GM12878 (cell line): ENCODE measurements around the gene CLIP2. TPM values are rescaled to one million over a fixed set of nuclear protein-coding genes. Genes with fewer than 3 reads are reported as not detected.

Experiments used
- ATAC-seq: fragments of 200-7000 bp; cut with Tn5 transposase; 3 replicates; pipeline ENCODE4 v1.9.1; 2020; ENCODE audit warnings: mild to moderate bottlenecking, moderate library complexity
- BruUV-seq: library from RNA; stranded (reverse); fragments of 400-500 nt; replicated peaks from 2 replicates; lab custom pipeline; 2021; lab: Mats Ljungman, UMichigan
- CTCF ChIA-PET: fragments of 300-600 bp; sonication (Branson Sonifier 250); formaldehyde crosslinking; extraction: SDS; loops from one replicate; lab custom pipeline; 2021; ENCODE audit warnings: inconsistent platforms; lab: Yijun Ruan, JAX
- POLR2A ChIA-PET: fragments of 350-600 bp; formaldehyde crosslinking; extraction: SDS; loops from one replicate; lab custom pipeline; 2021; ENCODE audit warnings: inconsistent platforms; lab: Charles Lee
- RAD21 ChIA-PET: fragments of 300-600 bp; sonication (Branson Sonifier 250); formaldehyde crosslinking; loops from one replicate; lab custom pipeline; 2023; ENCODE audit warnings: antibody characterized with exemption; ENCODE audit not compliant: unreplicated experiment; lab: Charles Lee
- SMC1A ChIA-PET: fragments of 300-600 bp; sonication (Branson Sonifier 250); formaldehyde crosslinking; loops from one replicate; lab custom pipeline; 2023; ENCODE audit not compliant: unreplicated experiment, uncharacterized antibody; lab: Charles Lee
- DNase-seq: peaks from one replicate; pipeline ENCODE4 v3.0.0-alpha.2; 2011; ENCODE audit warnings: low read depth, low spot score
- FAIRE-seq: peaks from 3 replicates; lab custom pipeline; 2011; peaks lifted over from hg19 to GRCh38; lab: Jason Lieb, UNC
- H2AFZ ChIP-seq: 2 replicates; pipeline ENCODE4 v1.6.0; 2011; ENCODE audit warnings: low read depth, low read length, control low read depth; ENCODE audit not compliant: control insufficient read depth
- H3K27ac ChIP-seq: 2 replicates; pipeline ENCODE4 v1.5.1; 2011; ENCODE audit warnings: control low read depth; ENCODE audit not compliant: control insufficient read depth, insufficient read depth
- H3K27me3 ChIP-seq, 2 experiments: replicated peaks in 1 of 2; 2 replicates each; pipeline versions ENCODE4 v1.6.0 to v1.6.1; 2011; ENCODE audit warnings: low read length in 1 of 2; ENCODE audit not compliant: control insufficient read depth in 2 of 2, insufficient read depth in 2 of 2
- H3K36me3 ChIP-seq, 2 experiments: 2 replicates each; pipeline ENCODE4 v1.5.1; 2011; ENCODE audit warnings: low read length in 1 of 2; ENCODE audit not compliant: control insufficient read depth in 2 of 2, insufficient read depth in 2 of 2
- H3K4me1 ChIP-seq: 2 replicates; pipeline ENCODE4 v1.6.1; 2011; ENCODE audit warnings: mild to moderate bottlenecking, low read length, moderate library complexity, mixed read lengths; ENCODE audit not compliant: control insufficient read depth, insufficient read depth
- H3K4me2 ChIP-seq: 2 replicates; pipeline ENCODE4 v1.6.0; 2011; ENCODE audit warnings: control low read depth; ENCODE audit not compliant: control insufficient read depth, insufficient read depth
- H3K4me3 ChIP-seq: fragments of 200-600 bp; sonication (generic); 2 replicates; pipeline ENCODE4 v1.5.1; 2016
- H3K79me2 ChIP-seq: 2 replicates; pipeline ENCODE4 v1.6.0; 2011; ENCODE audit warnings: low read length; ENCODE audit not compliant: control insufficient read depth, insufficient read depth
- H3K9ac ChIP-seq: 2 replicates; pipeline ENCODE4 v1.8.0; 2011; ENCODE audit warnings: low read length, control low read depth, mixed read lengths; ENCODE audit not compliant: control insufficient read depth, insufficient read depth
- H3K9me3 ChIP-seq: replicated peaks from 3 replicates; pipeline ENCODE4 v1.5.1; 2011; ENCODE audit warnings: mild to moderate bottlenecking, low read length; ENCODE audit not compliant: control insufficient read depth, insufficient read depth
- H4K20me1 ChIP-seq: 2 replicates; pipeline ENCODE4 v1.6.0; 2011; ENCODE audit not compliant: control insufficient read depth, insufficient read depth
- POLR2AphosphoS5 ChIP-seq: IDR thresholded peaks from 2 replicates; pipeline ENCODE4 v1.6.1; 2011; ENCODE audit warnings: mild to moderate bottlenecking, low read length, inconsistent platforms
- WRNIP1 ChIP-seq: IDR thresholded peaks from 2 replicates; pipeline ENCODE4 v1.6.1; 2011; ENCODE audit warnings: low read depth, low read length, improper control_type of control experiment, borderline replicate concordance
- WGBS: methylation state at CpG from one replicate; pipeline ENCODE4 v1.1.6; 2016; ENCODE audit warnings: low lambda C conversion rate; ENCODE audit not compliant: insufficient replicate concordance, insufficient coverage; ENCODE audit errors: missing lambda C conversion rate; 5-methylcytosine and 5-hydroxymethylcytosine counted together
- in situ Hi-C: fragments of 300-500 bp; cut with MboI; formaldehyde crosslinking; loops from 9 replicates; pipeline ENCODE4 v1.14.3; 2018; ENCODE audit warnings: mixed read lengths
- intact Hi-C: fragments of 100-400 bp; cut with micrococcal nuclease; formaldehyde crosslinking; loops from one replicate; pipeline ENCODE4 v1.14.2; 2022; ENCODE audit not compliant: unreplicated experiment
- polyA plus RNA-seq, 11 experiments: library from polyadenylated mRNA; depleted of rRNA in 4 of 11; unstranded in 6 of 11; stranded (reverse) in 5 of 11; fragments of >200 nt; fragmentation: Nextera tagmentation in 4 of 11; fragmentation: Illumina TruSeq in 1 of 11; extraction: Ambion mirVana in 4 of 11; extraction: Trizol in 1 of 11; gene quantifications; 1 replicate in 1 of 11; 2 replicates in 10 of 11; pipeline versions ENCODE4 v1.2.1 to v1.2.3, GENCODE V29; 2011 to 2016; ENCODE audit warnings: inconsistent platforms in 2 of 11, missing spikeins in 2 of 11, low read depth in 1 of 11
- total RNA-seq, 4 experiments: library from RNA; depleted of rRNA in 3 of 4; stranded (reverse); fragments of >200 nt in 3 of 4; fragmentation: Illumina TruSeq in 1 of 4; extraction: Trizol in 1 of 4; gene quantifications; 2 replicates each; pipeline versions ENCODE4 v1.2.1 to v1.2.3, GENCODE V29; 2013 to 2021
- TF ChIP-seq, protein P1 (sequence below): fragments of 450-650 bp; IDR thresholded peaks from 2 replicates; pipeline ENCODE4 v1.6.1; 2017; ENCODE audit warnings: mild to moderate bottlenecking, low read depth, inconsistent platforms; ENCODE audit not compliant: poor library complexity, severe bottlenecking

Gene CLIP2
- total and polyA plus RNA-seq, 10 of the 15 experiments (the other 5 are each of a cell fraction or from before 2014, with no cell fraction given), result 0.26 to 56.3 (median 21.0) TPM

DNA sequence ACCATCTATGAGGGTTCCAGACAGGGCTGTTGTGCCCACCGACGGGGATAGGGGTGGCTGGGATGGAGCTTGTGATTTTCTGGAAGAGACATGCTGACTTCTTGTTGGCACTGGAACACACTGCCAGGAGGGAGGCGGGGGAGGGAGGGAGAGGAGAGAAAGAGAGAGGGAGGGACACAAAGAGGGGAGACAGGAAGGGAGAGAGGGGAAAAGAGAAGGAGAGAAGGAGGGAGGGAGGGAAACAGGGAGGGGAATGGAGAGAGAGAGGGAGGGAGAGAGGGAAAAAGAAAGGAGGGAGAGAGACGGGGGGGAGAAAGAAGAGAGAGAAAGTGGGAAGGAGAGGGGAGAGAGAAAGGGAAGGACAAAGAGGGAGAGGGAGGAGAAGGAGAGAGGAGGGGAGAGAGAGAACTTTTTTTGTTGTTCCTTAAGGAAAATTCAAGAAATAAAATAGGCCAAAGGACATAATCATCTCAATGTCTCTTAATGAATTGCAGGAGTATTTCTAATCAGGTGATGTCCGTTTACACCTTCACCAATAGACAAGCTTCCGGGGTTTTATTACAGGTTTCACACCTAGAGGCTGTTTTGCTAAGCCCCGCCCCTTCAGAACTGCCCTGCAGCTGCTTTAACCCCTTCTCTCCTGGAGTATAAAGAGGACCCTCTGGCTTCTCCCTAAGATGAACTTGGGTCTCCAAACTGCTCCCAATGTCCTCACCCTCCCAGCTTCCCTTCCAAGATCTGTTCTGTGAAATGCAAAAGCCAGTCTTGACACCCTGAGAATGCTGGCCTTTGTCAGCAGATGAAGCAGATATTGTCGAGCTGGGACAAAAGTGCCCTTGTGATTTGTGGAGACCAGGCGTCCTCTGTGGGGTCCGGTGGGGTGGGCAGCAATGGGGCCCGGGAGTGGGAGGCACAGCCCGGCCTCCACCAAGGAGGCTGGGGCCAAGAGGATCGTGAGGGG is 82.5 kb downstream of the CLIP2 start:
- DNase-seq (no peak), ATAC-seq (peak; percentile 58)
- Histone ChIP-seq H3K27me3 (no peaks in the 10 kb centered on the region), H3K9ac (no peak overlapping the region), H3K4me2 (no peak overlapping the region), H3K79me2 (no peaks in the 10 kb centered on the region), H3K4me1 (no peaks in the 10 kb centered on the region; the same call in 1 of the 2 replicates), H3K9me3 (no peaks in the 10 kb centered on the region), H3K27ac (no peak overlapping the region; the same call in 1 of the 2 replicates), H3K36me3 (peaks cover 0 to 16% of the 10 kb centered on the region in 2 experiments; a peak in 3 of 4 replicates)
- 75% methylated on average over 11 of the region's 13 CpGs for WGBS
- BruUV-seq, result TSS peak; percentile 59
- RAD21 ChIA-PET, result no interaction called here
- intact Hi-C loops, result no loop called here
- in situ Hi-C loops, result no loop called here
- TF ChIP-seq, protein P1, sequence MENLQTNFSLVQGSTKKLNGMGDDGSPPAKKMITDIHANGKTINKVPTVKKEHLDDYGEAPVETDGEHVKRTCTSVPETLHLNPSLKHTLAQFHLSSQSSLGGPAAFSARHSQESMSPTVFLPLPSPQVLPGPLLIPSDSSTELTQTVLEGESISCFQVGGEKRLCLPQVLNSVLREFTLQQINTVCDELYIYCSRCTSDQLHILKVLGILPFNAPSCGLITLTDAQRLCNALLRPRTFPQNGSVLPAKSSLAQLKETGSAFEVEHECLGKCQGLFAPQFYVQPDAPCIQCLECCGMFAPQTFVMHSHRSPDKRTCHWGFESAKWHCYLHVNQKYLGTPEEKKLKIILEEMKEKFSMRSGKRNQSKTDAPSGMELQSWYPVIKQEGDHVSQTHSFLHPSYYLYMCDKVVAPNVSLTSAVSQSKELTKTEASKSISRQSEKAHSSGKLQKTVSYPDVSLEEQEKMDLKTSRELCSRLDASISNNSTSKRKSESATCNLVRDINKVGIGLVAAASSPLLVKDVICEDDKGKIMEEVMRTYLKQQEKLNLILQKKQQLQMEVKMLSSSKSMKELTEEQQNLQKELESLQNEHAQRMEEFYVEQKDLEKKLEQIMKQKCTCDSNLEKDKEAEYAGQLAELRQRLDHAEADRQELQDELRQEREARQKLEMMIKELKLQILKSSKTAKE, result no peak
- TF ChIP-seq POLR2AphosphoS5 (0 out of 2 replicates have a peak, but pooled peaks have one; percentile 33), WRNIP1 (no peak)
- TF ChIP-seq, all 136 proteins: peak for 1
- POLR2A ChIA-PET, result interaction anchor here (0.5 to 1.1 kb wide), 4 partner anchors 14 to 193 kb away, joined by 3 to 4 read pairs (median 4); no protein-coding TSS in a partner anchor
- CTCF ChIA-PET, result interaction anchor here (1.7 kb wide), 1 partner anchor 165 kb away, joined by 5 read pairs; no protein-coding TSS in a partner anchor
- Histone ChIP-seq H3K4me3 (no peak overlapping the region), H2AFZ (peak overlapping the region; percentile 44; the same call in 1 of the 2 replicates), H4K20me1 (no peaks in the 10 kb centered on the region; the same call in 1 of the 2 replicates)
- no peak for FAIRE-seq
- SMC1A ChIA-PET, result no interaction called here
